ENCODE data around the gene LASP1. TPM values are rescaled to one million over a fixed set of nuclear protein-coding genes. Genes with fewer than 3 reads are reported as not detected.

Gene LASP1
- total RNA-seq, 4 donors from 2014 or later = 110 to 165 (median 137) TPM

DNA sequence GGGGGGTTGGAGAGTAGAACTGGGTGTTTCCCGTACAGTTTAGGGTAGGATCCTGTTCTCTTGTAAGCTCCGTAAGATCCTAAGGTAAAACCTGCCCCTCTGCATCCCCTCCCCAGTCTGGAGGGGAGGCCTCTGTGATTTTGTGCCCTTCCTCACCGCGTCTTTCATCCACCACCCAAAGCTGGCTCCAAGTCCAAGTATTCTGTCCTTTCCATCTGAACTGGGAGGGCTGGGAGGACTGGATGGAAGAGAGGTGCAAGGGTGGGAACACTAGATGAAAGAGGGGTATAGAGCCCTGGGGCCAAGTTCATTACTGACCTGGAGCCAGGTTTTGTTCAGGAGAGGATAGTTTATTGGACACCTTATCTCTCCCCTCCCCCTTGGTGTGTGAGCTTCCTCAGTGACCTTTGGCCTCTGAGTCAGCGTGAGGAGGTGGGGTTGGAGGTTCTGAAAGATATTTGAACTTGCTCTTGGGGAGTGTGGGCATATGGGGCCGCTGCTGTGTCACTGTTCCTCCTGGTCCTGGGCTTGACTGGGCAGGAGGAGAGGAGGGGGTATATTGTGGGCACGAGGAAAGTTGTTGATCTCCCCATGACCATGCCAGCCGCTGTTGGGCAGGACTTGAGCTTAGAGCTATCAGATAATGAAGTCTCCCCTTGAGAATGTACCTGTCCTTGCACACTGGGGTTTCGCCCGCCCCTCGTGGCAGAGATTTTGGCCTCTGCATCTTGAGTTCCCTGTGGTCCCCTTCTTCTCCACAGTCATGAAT lies 1.6 kb downstream of the LASP1 start:
- H3K27ac ChIP-seq = peak overlapping the region; percentile 89 to 97 (median 92)
- H3K4me1 ChIP-seq = peaks cover 0 to 71% (median 48%) of the 10 kb centered on the region in 4 donors
- no peaks in the 10 kb centered on the region for H3K9me3 ChIP-seq
- no peaks in the 10 kb centered on the region for H3K27me3 ChIP-seq
- peak overlapping the region; percentile 68 to 97 (median 93) for H3K4me3 ChIP-seq
- 15% methylated on average over 11 of the region's 11 CpGs for WGBS, 2 donors
- DNase-seq (ENCODE audit: low spot score in 2 of 2) = peak; percentile 50 to 77
- peak in 1 of 2 donors; percentile 76 for TF ChIP-seq EP300 (IDR thresholded peaks at IDR 0.05)
- TF ChIP-seq POLR2A (IDR thresholded peaks at IDR 0.05) = no peak
- TF ChIP-seq, protein P1, sequence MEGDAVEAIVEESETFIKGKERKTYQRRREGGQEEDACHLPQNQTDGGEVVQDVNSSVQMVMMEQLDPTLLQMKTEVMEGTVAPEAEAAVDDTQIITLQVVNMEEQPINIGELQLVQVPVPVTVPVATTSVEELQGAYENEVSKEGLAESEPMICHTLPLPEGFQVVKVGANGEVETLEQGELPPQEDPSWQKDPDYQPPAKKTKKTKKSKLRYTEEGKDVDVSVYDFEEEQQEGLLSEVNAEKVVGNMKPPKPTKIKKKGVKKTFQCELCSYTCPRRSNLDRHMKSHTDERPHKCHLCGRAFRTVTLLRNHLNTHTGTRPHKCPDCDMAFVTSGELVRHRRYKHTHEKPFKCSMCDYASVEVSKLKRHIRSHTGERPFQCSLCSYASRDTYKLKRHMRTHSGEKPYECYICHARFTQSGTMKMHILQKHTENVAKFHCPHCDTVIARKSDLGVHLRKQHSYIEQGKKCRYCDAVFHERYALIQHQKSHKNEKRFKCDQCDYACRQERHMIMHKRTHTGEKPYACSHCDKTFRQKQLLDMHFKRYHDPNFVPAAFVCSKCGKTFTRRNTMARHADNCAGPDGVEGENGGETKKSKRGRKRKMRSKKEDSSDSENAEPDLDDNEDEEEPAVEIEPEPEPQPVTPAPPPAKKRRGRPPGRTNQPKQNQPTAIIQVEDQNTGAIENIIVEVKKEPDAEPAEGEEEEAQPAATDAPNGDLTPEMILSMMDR (IDR thresholded peaks at IDR 0.05) = peak in 1 of 5 experiments; percentile 12
- no peaks in the 10 kb centered on the region for H3K36me3 ChIP-seq

DNA sequence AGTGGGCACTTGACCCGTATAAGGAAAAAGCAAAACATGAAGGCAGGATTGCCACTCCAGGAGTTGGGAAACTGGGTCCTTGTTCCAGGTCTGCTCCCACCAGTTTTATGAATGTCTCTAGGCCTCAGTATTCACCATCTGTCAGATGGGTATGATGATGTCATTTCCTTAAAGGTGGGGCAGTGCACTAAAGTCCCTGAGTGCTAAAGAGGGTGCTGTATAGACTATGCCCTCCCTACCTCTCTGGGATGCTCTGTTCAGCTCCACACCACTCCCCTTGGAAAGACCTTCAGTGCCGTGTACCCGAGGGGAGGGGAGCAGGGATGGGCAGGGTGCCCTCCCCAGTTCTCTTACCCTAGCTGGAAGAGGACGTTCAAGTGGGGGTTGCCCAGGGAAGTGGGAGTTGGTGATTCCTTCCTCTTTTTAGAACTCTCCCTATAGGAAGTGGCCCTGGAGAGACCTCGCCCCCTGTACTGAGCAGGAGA lies 2.2 kb downstream of the LASP1 start:
- no peaks in the 10 kb centered on the region for H3K9me3 ChIP-seq
- DNase-seq (ENCODE audit: low spot score in 2 of 2) = no peak
- H3K27ac ChIP-seq = peak overlapping the region; percentile 28 to 97 (median 92)
- H3K4me1 ChIP-seq = peaks cover 0 to 77% (median 53%) of the 10 kb centered on the region in 4 donors
- H3K4me3 ChIP-seq = peak overlapping the region; percentile 68 to 97 (median 93)
- WGBS, 2 donors = 14 to 22% methylated on average over 5 of the region's 5 CpGs
- no peaks in the 10 kb centered on the region for H3K36me3 ChIP-seq
- TF ChIP-seq EP300 (IDR thresholded peaks at IDR 0.05) (no peak), POLR2A (IDR thresholded peaks at IDR 0.05) (no peak)
- TF ChIP-seq, protein P1 (IDR thresholded peaks at IDR 0.05) = no peak
- H3K27me3 ChIP-seq = no peaks in the 10 kb centered on the region

DNA sequence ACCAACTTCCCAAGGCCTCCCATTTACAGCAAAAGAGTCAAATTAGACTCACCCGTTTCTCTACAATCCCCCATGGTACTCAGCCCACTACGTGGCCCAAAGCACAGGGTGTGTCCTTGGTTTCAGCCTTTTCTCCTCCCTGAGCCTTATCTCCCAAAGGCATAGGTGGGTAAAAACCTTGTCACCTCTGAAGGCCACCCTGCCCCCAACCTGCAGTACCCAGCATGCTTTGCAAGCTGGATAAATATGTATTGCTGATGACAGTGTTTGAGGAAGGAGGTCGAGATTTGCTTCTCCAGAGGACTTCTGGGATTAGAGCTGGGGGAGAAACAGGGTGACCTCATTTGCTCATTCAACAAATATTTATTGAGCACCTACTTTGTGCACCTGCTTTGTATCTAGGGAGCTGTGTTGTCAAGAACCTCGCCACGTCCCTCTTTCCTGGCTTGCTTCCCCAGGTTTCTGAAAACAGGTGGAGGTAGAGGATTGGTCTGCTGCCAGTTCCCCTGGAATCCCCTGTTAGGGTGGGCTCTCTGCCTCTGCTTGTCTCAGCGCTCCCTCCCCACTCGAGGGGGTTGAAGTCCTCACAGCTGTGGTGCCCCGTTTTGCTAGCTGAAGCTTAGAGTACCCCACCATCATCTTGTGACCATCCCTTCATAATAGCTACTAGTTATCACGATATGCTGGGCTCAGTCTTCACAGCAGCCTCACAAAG lies 3.0 kb downstream of the LASP1 start:
- H3K4me1 ChIP-seq = peaks cover 0 to 80% (median 58%) of the 10 kb centered on the region in 4 donors
- H3K36me3 ChIP-seq = peaks cover 0 to 6% (median 0%) of the 10 kb centered on the region in 3 donors
- peak overlapping the region in 3 of 4 donors; percentile 1 to 97 (median 97) for H3K4me3 ChIP-seq
- 34 to 35% methylated on average over 9 of the region's 9 CpGs for WGBS, 2 donors
- no peak for DNase-seq (ENCODE audit: low spot score in 2 of 2)
- H3K9me3 ChIP-seq = no peaks in the 10 kb centered on the region
- no peak for TF ChIP-seq POLR2A (IDR thresholded peaks at IDR 0.05)
- TF ChIP-seq EP300 (IDR thresholded peaks at IDR 0.05) = no peak
- TF ChIP-seq, protein P1 (IDR thresholded peaks at IDR 0.05) = no peak
- H3K27me3 ChIP-seq = no peaks in the 10 kb centered on the region
- H3K27ac ChIP-seq = peak overlapping the region; percentile 28 to 97 (median 92)

- Histone ChIP-seq H3K4me3 (peak overlapping the region in 2 of 4 donors; percentile 1 to 12), H3K4me1 (peaks cover 0 to 80% (median 62%) of the 10 kb centered on the region in 4 donors), H3K27ac (peak overlapping the region; percentile 51 to 94 (median 78)), H3K9me3 (no peaks in the 10 kb centered on the region), H3K36me3 (peaks cover 0 to 15% (median 0%) of the 10 kb centered on the region in 3 donors), H3K27me3 (no peaks in the 10 kb centered on the region)
- TF ChIP-seq EP300 (IDR thresholded peaks at IDR 0.05) = no peak
- no peak for TF ChIP-seq POLR2A (IDR thresholded peaks at IDR 0.05)
- TF ChIP-seq, protein P1 (IDR thresholded peaks at IDR 0.05) = no peak
- WGBS, 2 donors = 28 to 32% methylated on average over 9 of the region's 9 CpGs
- no peak for DNase-seq (ENCODE audit: low spot score in 2 of 2)
Measured at GRCh38 chr17:38873640-38874380, 4.0 kb downstream of the LASP1 start.

All from tibial nerve (tissue), 4 donors.